Measurements from ENCODE around the gene BCAS3. TPM values are rescaled to one million over a fixed set of nuclear protein-coding genes. Genes with fewer than 3 reads are reported as not detected.

The BCAS3 gene
- total RNA-seq, 1 experiment from 2014 or later, result 26.6 TPM

- no peak for DNase-seq (ENCODE audit: extremely low read depth, low read depth)
Observed at GRCh38 chr17:61366715-61367413, 689.2 kb downstream of the BCAS3 start.

DNA sequence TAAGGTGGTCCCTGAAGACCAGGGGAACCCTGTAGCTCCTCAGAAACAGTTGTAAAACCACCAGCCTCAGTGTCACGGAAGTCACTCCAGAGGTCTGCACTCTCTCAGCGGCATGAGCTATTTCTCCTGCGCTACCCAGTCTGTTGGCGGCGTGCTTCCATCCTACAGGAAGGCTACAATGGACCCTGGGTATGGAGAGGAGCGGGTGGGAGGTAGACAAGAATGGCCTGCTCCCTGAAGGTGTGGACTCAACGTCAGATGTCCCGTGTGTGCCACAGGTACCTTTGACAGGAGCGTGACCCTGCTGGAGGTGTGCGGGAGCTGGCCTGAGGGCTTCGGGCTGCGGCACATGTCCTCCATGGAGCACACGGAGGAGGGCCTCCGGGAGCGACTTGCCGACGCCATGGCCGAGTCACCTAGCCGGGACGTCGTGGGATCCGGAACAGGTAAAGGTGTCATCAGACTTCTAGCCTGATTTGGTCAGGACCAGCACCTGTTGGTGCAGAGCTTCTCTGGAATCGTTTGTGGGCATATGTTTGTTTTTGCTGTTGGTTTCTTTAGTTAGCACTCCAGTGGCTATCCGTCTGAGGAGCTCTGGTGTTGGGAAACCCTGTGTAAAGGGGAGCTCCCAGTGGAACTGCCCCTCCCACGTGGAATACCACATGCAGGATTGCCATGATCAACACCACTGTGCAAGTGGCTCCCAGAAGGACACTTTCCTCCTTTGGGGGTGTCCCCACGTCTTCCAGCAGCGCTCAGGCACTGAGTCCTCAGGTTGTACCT lies 690.6 kb downstream of the BCAS3 start:
- no peak for DNase-seq (ENCODE audit: extremely low read depth, low read depth)

- no peak for DNase-seq (ENCODE audit: extremely low read depth, low read depth)
Observed at GRCh38 chr17:61368832-61369450, 691.3 kb downstream of the BCAS3 start.

DNA sequence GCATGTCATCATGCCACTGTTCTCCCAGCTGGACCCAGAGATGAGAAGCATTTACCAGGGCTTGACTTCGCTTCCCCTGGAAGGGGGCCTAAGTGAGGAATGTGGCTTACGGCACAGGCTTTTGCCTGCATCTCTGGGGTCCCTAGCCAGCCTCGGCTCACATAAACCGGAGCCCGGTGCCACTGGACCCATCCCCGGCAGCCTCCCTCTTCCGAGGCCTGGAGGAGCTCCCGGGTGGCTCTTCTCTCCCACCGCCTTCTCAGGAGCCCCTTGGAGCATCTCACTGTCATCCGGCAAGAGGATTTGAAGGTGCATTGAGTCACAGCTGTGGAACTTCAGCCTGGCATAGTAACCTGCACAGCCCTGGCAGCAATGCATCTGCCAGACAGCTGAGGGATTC lies 692.1 kb downstream of the BCAS3 start:
- DNase-seq (ENCODE audit: extremely low read depth, low read depth), result no peak

GRCh38 chr17:61371179-61371578 lies 693.5 kb downstream of the BCAS3 start:
- no peak for DNase-seq (ENCODE audit: extremely low read depth, low read depth)

- no peak for DNase-seq (ENCODE audit: extremely low read depth, low read depth)
Observed at GRCh38 chr17:61371606-61372005, 694.0 kb downstream of the BCAS3 start.

- DNase-seq (ENCODE audit: extremely low read depth, low read depth), result no peak
Observed at GRCh38 chr17:61372436-61372835, 694.8 kb downstream of the BCAS3 start.

- DNase-seq (ENCODE audit: extremely low read depth, low read depth), result no peak
Observed at GRCh38 chr17:61376931-61377838, 699.5 kb downstream of the BCAS3 start.

GRCh38 chr17:61378658-61379456 lies 701.2 kb downstream of the BCAS3 start:
- no peak for DNase-seq (ENCODE audit: extremely low read depth, low read depth)

DNA sequence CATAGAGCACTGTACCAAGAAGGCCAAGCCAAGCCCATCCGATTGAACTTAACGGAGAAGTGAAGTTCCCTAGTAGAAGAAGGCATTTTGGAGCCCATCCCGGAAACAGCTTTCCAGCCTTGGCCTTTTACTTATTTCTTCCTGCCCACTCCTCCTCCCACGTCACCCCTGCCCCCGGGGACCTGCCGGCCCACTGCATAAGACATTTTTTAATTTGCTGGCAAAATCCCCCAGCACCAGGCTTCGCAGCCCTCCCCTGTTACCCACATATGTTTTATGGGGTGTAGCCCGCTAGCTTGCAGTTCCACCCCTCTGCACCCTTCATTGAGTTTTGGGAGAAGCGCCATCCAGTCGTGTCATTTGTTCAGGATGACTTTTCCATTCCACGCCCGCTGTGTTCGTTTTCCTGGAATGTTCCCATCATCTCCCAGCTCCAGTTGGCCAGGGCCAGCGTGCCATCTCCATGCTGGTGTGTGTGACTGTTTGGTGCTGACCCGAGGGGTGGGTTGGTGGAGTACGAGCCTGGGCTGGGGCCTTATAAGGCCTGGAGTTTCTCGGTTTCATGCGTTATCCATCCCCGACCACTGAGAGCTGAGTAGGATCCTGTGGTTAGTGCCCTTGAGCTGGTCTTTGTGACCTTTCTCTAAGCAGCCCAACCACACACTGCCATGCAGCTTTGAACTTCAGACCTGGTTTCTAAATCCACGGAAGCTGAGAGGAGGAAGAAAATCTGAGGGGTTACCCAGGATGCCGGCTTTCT lies 702.0 kb downstream of the BCAS3 start:
- no peak for DNase-seq (ENCODE audit: extremely low read depth, low read depth)

GRCh38 chr17:61380217-61380835 lies 702.7 kb downstream of the BCAS3 start:
- DNase-seq (ENCODE audit: extremely low read depth, low read depth), result no peak

- DNase-seq (ENCODE audit: extremely low read depth, low read depth), result no peak
Observed at GRCh38 chr17:61380836-61381525, 703.3 kb downstream of the BCAS3 start.

GRCh38 chr17:61381537-61381936 lies 703.9 kb downstream of the BCAS3 start:
- DNase-seq (ENCODE audit: extremely low read depth, low read depth), result no peak

- DNase-seq (ENCODE audit: extremely low read depth, low read depth), result no peak
Observed at GRCh38 chr17:61382796-61383688, 705.4 kb downstream of the BCAS3 start.

GRCh38 chr17:61383689-61384201 lies 706.1 kb downstream of the BCAS3 start:
- DNase-seq (ENCODE audit: extremely low read depth, low read depth), result no peak

DNA sequence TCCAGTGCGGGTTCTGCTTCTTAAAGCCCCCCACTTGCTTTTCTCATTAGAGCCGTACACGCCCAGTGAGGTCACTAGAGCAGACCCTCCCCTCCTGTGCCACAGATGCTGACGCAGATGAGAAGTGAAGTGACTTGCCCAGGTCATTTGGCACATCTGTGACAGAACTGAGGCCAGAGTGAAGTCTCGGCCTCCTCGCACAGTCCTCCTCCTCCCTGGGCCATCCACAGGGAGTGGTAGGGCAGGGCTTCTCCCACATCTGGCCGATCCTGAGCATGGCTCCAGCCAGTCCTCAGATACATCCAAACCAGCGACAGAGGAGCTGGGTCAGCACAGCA lies 706.7 kb downstream of the BCAS3 start:
- DNase-seq (ENCODE audit: extremely low read depth, low read depth), result no peak

Data from NCI-H460 (cell line).